ENCODE results near the gene KCNQ1. TPM values are rescaled to one million over a fixed set of nuclear protein-coding genes. Genes with fewer than 3 reads are reported as not detected.

KCNQ1 gene
- total RNA-seq, 2 experiments from 2014 or later, result 4.3 to 9.2 TPM

DNA sequence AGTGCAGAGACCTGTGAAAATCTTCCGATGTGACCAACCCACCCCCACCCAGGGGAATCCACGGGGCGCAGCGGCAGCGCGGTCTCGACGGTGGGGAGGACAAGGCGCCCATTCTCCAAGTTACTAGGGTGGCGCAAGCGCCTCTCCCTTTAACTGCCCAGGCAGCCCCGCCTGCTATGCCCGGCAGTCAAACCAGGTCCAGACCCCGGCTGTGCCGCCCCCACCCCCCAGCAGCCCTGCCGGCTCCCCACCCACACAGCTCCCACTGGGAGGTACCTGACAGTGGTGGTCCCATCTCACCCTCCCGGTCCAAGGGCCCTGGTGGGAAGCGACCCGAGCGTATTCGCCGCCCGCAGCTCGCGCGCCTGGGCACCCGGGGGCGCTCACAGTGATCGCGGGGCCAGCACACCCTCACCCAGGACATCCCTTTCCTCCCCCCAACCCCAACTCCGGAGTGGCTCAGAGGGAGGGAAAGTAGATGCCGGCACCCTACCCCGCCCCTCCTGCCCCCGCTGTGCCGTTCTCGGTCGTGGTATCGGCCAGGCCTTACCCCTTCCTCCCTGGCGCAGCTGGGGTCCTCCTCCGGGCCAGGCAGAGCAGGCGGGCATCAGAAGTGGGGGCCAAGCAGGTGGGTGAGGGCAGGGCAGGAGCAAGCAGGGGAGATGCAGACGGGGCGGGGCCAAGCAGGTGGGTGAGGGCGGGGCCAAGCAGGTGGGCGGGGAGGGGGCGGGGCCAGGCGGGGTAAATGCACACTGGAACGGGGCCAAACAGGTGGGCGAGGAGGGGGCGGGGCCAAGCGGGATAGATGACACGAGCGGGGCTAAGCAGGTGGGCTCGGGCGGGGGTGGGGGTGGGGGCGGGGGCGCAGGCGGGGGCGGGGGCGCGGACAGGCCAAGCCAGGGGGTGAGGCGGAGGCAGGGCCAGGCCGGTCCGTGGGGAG is 657 bp upstream of the KCNQ1 start, which contains the start of gene TRPM5:
Gene TRPM5, minus strand, starts transcription at position 634 of the 940 bp plus-strand sequence. CDS start 21,478 bp downstream, outside the sequence.
- Mint-ChIP-seq H3K36me3 (no peaks in the 10 kb centered on the region), H3K4me3 (peak within 1 kb of the TSS; percentile 74), H3K9me3 (ENCODE audit: low read depth) (no peaks in the 10 kb centered on the region), H3K4me1 (peaks cover 30% of the 10 kb centered on the region), H3K27ac (no peak within 1 kb of the TSS), H3K27me3 (peaks cover 26% of the 10 kb centered on the region)
- ATAC-seq (peak; percentile 22), DNase-seq (peak; percentile 69)
- CTCF ChIA-PET, result interaction anchor here (0.6 to 1.4 kb wide), 6 partner anchors 16 to 792 kb away, joined by 3 to 8 read pairs (median 3); no protein-coding TSS in a partner anchor

DNA sequence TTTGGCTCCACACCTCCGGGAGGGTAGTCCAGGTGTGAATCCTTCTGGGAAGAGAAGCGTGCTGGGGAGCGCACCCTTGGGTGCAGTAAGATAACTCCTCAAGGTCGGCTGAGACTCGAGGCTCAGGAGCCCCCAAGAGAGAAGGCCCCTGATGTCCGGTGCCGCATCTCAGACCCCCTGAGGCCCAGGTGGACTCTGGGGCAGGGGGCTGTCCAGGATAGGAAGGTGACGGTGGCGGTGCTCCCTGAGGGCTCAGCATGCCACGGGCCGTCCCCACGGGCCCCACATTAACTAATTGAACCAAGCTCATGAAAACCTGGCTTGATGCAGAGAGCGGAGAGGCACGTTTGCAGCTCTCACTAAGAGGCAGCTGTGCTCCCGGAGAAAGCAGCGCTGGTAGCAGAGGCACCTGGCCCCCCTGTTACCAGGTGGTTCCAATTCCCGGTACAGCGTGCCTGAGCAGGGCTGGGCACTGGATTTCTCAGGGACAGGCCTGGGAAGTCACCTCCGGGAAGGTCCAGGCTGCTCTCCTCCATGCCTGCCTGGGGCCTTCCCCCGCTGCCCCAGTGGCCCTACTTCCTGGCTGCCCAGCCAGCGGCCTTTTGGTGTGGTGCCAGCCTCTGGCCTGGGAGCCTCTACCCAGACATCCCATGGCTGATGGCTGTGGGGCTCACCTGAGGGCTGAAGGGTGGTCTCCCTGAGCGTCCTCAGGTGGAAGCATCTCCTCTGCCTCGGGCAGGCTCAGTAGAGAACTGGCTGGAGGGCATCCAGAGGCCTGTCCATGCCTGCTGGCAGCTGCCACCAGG is 1.1 kb downstream of the KCNQ1 start:
- CTCF ChIA-PET, result interaction anchor here (0.8 to 2.8 kb wide), 4 partner anchors 22 to 447 kb away, joined by 3 to 15 read pairs (median 4); no protein-coding TSS in a partner anchor
- DNase-seq, result no peak
- no peaks in the 10 kb centered on the region for H3K36me3 Mint-ChIP-seq
- peaks cover 26% of the 10 kb centered on the region for H3K4me1 Mint-ChIP-seq
- peak overlapping the region; percentile 74 for H3K4me3 Mint-ChIP-seq
- H3K9me3 Mint-ChIP-seq (ENCODE audit: low read depth), result no peaks in the 10 kb centered on the region
- no peak for ATAC-seq
- H3K27me3 Mint-ChIP-seq, result peaks cover 23% of the 10 kb centered on the region
- no peak overlapping the region for H3K27ac Mint-ChIP-seq

DNA sequence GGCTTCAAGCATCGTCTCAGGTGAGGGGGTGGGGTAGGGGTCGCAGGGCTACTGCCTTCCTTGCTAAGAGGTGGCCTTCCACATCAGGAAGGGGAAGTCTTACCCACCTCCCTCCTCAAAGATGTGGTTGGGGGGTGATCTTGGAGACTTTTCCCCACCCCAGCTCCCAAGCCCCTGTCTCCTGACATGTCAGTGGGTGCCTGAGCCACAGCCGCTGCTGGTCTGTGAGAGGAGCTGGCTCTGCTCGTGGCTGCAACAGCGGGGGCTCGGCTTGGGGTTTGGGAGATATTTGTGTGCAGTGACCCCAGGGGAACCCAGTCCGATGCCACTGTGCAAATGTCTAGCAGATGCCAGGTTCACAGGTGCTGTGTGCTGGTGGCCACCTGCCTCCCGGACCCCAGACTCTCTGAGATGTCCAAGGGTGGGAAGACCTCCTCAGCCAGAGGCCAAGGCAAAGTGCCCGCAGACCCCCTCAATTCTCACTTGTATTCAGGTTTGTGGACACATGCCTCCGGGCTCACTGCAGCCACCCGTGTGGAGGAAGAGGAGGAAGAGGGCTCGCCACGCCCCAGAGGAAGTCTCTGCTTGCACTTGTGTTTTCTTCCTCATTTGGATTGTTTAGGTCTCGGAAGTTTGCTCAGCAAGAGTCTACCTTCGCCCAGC is 1.9 kb downstream of the KCNQ1 start:
- peak overlapping the region; percentile 70 for H3K27ac Mint-ChIP-seq
- peaks cover 26% of the 10 kb centered on the region for H3K4me1 Mint-ChIP-seq
- peak overlapping the region; percentile 55 for H3K4me3 Mint-ChIP-seq
- ATAC-seq, result no peak
- CTCF ChIA-PET, result interaction anchor here (0.8 to 2.8 kb wide), 5 partner anchors 21 to 445 kb away, joined by 3 to 15 read pairs (median 4); no protein-coding TSS in a partner anchor
- H3K9me3 Mint-ChIP-seq (ENCODE audit: low read depth), result no peaks in the 10 kb centered on the region
- H3K36me3 Mint-ChIP-seq, result no peaks in the 10 kb centered on the region
- no peak for DNase-seq
- H3K27me3 Mint-ChIP-seq, result peaks cover 23% of the 10 kb centered on the region

DNA sequence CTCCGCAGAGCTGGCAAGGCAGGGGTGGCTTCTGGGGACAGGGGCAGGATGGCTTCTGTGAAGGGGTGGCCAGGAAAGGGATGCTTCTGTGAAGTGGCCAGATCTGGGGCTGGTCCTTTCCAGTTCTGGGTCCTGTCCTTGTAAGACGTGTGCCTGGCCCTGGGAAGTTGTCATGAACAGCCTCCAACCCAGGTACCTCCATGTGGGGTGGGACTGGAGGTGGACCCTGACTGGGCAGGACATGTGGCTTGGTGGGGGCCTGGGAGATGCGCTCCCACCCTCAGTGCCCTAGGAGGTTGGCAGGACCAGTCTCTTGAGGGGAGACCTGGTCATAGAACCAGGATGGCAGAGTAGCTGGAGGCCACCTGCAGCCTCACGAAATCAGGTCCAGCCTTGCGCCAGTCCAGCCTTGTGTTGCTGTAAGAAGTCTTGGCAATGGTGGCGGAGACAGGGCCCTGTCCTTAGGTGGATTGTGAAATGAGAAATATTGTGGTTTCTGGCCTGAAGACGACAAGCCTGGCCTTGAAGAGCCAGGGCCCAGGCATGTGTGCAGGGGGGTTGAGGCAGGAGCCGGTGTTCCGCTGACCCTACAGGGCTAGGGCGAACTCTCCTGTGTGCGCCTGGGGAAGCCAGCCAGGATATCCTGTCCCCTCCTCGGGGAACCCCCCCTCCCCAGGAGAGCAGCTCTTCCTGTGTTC is 2.6 kb downstream of the KCNQ1 start:
- Mint-ChIP-seq H3K4me1 (peaks cover 26% of the 10 kb centered on the region), H3K4me3 (peak overlapping the region; percentile 55), H3K9me3 (ENCODE audit: low read depth) (no peaks in the 10 kb centered on the region), H3K27ac (peak overlapping the region; percentile 70), H3K36me3 (no peaks in the 10 kb centered on the region), H3K27me3 (peaks cover 16% of the 10 kb centered on the region)
- no peak for ATAC-seq
- DNase-seq, result no peak
- CTCF ChIA-PET, result interaction anchor here (0.8 to 2.8 kb wide), 4 partner anchors 26 to 444 kb away, joined by 3 to 15 read pairs (median 4); no protein-coding TSS in a partner anchor

DNA sequence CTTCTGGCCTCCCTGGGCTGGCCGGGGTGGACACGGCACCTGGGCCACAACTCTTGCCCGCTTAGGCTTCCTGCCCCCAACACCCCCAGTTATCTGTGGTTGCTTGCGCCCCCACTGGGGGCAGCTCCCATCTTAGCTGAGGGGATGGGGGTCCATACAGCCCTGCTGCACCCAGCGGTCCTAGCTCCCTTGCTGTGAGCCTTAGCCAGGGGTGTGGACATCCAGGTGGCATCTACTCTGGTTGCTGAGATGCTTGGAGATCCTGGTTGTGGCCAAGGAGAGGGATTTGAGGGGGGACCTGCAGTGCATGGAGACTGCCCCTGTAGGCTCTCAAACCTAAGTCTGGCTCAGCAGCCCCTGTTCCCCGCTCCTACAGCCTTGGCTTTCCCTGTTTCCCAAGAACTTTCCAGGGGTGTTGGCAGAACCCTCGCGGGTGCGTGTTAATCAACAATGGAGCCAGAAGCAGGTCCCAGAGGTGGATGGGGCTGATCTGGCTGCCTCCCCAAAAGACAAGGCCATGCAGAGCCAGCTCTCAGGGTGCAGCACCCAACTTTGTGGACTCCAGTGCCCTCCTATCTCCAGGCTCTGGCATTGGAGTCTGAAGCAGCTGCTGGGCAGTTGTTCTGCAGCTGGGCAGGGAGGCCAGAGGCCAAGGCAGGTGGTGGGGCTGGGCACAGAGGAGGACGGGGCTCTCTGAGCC is 3.3 kb downstream of the KCNQ1 start:
- Mint-ChIP-seq H3K36me3 (no peaks in the 10 kb centered on the region), H3K27ac (no peak overlapping the region), H3K9me3 (ENCODE audit: low read depth) (no peaks in the 10 kb centered on the region), H3K4me3 (no peak overlapping the region), H3K4me1 (peaks cover 20% of the 10 kb centered on the region), H3K27me3 (peaks cover 13% of the 10 kb centered on the region)
- ATAC-seq (no peak), DNase-seq (no peak)
- CTCF ChIA-PET, result interaction anchor here (1.1 to 2.8 kb wide), 2 partner anchors 84 to 444 kb away, joined by 3 to 15 read pairs; no protein-coding TSS in a partner anchor

DNA sequence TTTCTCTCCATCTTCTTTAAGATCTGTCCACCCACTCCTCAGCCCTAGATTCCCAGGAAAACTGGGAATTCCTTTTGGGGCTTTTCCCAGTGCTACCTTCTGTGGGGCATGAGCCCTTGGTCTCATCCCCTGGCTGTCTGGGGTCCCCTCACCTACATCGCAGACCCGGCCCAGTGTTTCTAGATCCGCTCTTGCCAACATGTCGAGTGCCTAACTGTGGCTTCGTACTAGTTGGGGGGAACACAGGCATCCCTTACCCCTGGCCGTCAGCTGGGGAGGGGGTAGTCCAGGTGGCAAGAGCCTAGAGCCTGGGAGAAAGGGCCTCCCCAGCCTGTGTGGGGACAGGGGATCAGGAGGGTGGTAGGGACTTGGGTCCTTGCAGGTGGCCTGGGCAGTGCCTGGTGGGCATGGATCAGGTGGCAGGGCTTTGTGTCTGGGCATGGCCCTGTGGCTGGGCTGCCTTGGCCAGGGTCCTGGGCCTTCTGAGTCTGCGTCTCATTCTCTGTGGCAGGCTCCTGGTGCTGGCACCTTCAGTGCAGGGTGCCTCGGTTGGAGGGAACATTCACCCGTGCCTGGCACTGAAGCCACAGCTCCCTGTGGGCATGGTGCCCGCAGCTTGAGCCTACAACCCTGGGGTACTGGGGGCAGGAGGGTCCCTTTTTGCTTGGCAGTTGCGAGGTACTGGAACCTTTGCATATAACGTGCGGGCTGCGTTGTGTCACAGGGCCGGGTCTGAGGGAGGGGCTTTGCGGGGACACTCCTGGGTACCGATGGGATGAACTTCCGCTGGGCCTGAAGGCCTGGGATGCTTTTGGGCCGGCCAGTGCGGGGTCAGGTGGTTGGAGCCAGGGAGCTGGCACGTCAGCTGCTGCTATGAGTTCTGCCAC is 4.1 kb downstream of the KCNQ1 start:
- CTCF ChIA-PET, result interaction anchor here (1.2 to 1.5 kb wide), 3 partner anchors 18 to 640 kb away, joined by 3 to 4 read pairs (median 3); no protein-coding TSS in a partner anchor
- H3K4me1 Mint-ChIP-seq, result peaks cover 17% of the 10 kb centered on the region
- ATAC-seq (no peak), DNase-seq (no peak)
- no peak overlapping the region for H3K4me3 Mint-ChIP-seq
- H3K27ac Mint-ChIP-seq, result no peak overlapping the region
- H3K36me3 Mint-ChIP-seq, result no peaks in the 10 kb centered on the region
- peaks cover 7% of the 10 kb centered on the region for H3K27me3 Mint-ChIP-seq
- no peaks in the 10 kb centered on the region for H3K9me3 Mint-ChIP-seq (ENCODE audit: low read depth)

DNA sequence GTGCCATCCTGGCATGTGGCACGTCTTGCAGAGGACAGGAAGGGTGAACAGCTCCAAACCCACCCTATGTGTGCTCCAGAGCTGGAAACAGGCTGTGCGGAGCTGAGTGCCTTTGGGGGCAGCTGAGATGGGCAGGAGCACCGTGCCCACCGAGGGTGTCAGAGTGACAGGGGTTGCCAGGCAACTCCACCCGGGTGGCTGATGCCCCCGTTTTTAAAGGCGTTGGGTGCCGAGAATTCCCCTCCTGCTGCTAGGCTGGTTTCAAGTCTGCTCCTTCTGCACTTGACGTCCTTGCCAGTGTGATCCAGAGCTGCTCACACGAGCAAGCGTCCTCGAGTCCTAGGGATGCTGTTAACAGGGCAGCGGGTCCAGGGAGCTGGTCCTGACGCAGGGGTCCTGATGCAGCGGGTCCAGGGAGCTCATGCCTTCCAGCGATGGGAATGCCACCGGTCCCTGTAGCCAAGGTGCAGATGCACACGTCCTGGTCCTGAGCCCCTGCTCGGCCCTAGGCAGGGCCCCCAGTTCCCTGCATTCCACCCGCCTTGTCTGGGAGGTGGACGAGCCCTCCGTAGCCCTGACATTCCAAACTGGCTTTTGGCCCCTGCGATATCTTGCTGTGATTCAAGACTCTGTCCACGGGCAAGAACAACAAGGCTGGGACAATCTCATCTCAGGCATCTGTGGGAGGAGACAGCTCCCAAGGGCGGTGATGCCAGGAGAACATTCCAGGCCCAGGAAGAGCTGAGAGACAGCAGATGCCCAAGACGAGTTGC is 4.9 kb downstream of the KCNQ1 start:
- ATAC-seq, result no peak
- Mint-ChIP-seq H3K27ac (no peak overlapping the region), H3K27me3 (peaks cover 9% of the 10 kb centered on the region), H3K36me3 (no peaks in the 10 kb centered on the region), H3K4me3 (no peak overlapping the region), H3K9me3 (ENCODE audit: low read depth) (no peaks in the 10 kb centered on the region), H3K4me1 (peaks cover 17% of the 10 kb centered on the region)
- no peak for DNase-seq
- CTCF ChIA-PET, result interaction anchor here (1.2 to 1.5 kb wide), 3 partner anchors 18 to 639 kb away, joined by 3 to 4 read pairs (median 3); no protein-coding TSS in a partner anchor

DNA sequence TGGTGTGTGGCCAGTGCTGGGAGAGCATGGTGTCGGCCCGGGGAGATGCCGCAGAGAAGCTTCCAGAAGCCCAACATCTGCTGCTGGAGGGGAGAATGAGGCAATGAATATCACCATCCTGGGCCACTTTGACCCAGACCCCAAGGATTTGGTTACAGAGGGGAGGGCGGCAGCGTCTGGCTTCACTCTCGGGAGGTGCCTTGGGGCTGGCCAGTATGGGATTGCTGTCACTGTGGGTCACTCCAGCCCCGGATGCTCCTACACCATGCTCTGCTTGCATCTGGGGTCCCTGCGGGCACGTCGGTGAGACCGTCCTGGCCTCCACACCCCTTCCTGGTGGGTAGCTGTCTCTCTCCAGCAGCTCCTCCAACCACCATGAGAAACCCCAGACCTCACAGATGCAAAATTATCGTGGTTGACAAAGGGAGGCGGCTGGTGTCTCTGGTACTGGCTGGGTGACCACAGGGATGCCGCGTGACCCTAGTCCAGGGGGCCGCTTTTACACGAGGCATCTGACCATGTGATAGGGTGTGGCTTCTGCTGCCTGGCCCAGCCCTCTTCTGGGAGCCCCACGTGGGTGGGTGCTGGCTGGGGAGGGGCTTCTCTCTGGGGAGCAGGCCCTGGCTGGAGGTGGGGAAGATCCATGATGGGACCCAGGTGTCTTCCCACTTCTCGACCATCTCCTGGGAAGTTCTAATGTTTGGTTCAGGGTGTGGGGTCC is 5.7 kb downstream of the KCNQ1 start:
- CTCF ChIA-PET, result interaction anchor here (1.2 to 1.5 kb wide), 3 partner anchors 17 to 639 kb away, joined by 3 to 4 read pairs (median 3); no protein-coding TSS in a partner anchor
- DNase-seq, result no peak
- Mint-ChIP-seq H3K9me3 (ENCODE audit: low read depth) (no peaks in the 10 kb centered on the region), H3K4me1 (peaks cover 14% of the 10 kb centered on the region), H3K27ac (no peak overlapping the region), H3K36me3 (no peaks in the 10 kb centered on the region), H3K4me3 (no peak overlapping the region), H3K27me3 (peaks cover 9% of the 10 kb centered on the region)
- ATAC-seq, result no peak

DNA sequence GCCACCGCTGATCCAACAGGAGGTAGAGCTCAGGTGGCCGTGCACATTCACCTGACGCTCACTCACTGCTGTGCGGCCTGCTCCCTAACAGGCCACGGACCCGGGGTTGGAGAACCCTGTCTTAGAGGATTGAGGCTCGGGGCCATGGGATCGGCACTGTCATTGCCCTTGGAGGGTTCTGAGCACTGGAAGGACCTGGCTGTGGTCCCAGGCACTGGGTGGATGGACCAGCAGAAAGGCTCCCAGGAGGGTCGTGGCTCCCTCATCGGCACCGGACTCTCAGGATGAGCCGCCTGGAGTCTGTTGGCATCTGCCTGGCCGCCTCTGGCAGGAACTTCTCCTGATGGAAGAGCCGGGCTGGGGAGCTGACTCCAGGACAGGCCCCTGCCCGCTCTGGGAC is 6.5 kb downstream of the KCNQ1 start:
- peaks cover 13% of the 10 kb centered on the region for H3K4me1 Mint-ChIP-seq
- ATAC-seq (no peak), DNase-seq (no peak)
- H3K27me3 Mint-ChIP-seq, result peaks cover 14% of the 10 kb centered on the region
- no peak overlapping the region for H3K27ac Mint-ChIP-seq
- H3K36me3 Mint-ChIP-seq, result no peaks in the 10 kb centered on the region
- no peaks in the 10 kb centered on the region for H3K9me3 Mint-ChIP-seq (ENCODE audit: low read depth)
- H3K4me3 Mint-ChIP-seq, result no peak overlapping the region
- CTCF ChIA-PET, result interaction anchor here (1.0 kb wide), 1 partner anchor 30 kb away, joined by 3 read pairs; no protein-coding TSS in a partner anchor

DNA sequence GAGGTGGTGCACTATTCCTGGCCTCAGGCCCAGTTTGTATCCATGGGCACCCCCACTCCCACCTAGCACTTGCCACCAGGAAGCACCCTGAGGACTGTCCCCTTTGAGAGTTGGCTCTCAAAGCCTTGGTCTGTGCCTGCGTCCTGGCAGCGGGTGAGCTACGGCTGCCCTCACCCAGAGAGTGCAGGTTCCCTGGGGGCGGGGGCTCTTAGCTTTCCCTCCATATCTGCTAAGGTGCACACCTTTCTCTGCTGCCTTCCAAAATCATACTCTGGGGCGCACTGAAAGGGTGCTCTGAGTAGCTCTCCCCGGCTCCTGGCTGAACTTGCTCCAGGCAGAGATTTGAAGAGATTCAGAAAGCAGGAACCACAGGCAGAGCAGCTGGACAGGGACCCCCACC is 7.1 kb downstream of the KCNQ1 start:
- DNase-seq (no peak), ATAC-seq (no peak)
- peak overlapping the region; percentile 15 for H3K27ac Mint-ChIP-seq
- H3K27me3 Mint-ChIP-seq, result peaks cover 16% of the 10 kb centered on the region
- H3K4me1 Mint-ChIP-seq, result peaks cover 8% of the 10 kb centered on the region
- CTCF ChIA-PET, result interaction anchor here (1.0 kb wide), 1 partner anchor 31 kb away, joined by 3 read pairs; no protein-coding TSS in a partner anchor
- H3K4me3 Mint-ChIP-seq, result no peak overlapping the region
- H3K9me3 Mint-ChIP-seq (ENCODE audit: low read depth), result no peaks in the 10 kb centered on the region
- no peaks in the 10 kb centered on the region for H3K36me3 Mint-ChIP-seq
